ENCODE measurements around the gene TLR3.
"Not testable (repeated sequence)": the region's sequence is repeated elsewhere in the genome, so short reads cannot be mapped to it uniquely, and the experiment has no call there.

Gene TLR3

DNA sequence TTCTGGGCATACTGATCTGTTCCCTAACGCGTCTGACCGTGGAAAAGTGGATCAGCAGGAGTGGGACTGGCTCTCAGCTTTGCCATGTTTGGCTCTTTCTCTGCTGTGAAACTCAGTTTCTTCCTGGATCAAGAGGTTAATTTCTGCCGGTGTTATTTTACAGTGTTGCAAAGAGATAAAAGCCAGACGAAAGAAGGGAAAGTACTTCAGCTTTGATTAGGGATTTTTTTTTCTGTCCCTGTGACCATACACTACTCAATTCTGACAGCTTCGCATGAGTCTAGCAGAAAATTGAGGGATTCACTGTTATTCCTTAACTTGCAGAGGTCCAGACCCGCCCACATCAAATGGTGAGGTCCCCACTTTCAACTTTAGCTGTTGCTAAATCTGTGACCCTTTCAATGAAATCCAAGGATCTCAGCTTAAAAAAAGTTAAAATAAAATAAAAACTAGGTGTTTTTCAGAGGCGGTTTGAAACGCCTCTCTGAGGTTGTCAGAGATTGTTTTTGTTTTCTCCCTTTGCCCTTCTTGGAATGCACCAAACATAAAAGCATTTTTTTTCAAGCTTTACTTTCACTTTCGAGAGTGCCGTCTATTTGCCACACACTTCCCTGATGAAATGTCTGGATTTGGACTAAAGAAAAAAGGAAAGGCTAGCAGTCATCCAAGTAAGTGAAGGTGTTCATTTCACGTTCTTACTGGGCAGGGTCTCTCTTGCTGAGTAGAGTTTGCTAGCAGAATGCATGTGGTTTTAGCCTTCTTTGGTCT, at the start of gene TLR3:
Gene TLR3, plus strand, starts transcription at position 576 of the 768 bp plus-strand sequence. CDS start 7,464 bp downstream, outside the sequence.
- no peak for DNase-seq

DNA sequence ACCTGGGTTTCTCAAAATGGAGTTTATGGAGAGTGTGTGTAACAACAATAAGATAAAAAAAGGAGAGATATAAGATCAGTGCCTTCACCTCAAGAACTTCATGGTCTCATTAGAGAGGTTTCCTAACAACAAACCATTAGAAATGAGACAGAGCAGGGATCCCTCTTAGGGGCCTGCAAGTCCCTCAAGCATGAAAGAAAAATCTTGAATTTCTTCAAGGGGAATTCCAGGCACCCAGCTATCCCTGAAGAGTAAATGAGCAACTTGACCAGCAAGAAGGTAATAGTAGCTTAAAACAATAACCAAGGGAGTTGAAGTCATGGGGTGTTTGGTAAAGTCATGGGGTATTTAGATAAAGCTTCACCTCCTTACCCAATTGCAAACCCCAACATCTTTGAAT, 49.7 kb upstream of the TLR3 start:
- no peak for DNase-seq

- no peak for DNase-seq
These were observed 48.7 kb upstream of the TLR3 start for GRCh38 chr4:186020106-186020792.

DNA sequence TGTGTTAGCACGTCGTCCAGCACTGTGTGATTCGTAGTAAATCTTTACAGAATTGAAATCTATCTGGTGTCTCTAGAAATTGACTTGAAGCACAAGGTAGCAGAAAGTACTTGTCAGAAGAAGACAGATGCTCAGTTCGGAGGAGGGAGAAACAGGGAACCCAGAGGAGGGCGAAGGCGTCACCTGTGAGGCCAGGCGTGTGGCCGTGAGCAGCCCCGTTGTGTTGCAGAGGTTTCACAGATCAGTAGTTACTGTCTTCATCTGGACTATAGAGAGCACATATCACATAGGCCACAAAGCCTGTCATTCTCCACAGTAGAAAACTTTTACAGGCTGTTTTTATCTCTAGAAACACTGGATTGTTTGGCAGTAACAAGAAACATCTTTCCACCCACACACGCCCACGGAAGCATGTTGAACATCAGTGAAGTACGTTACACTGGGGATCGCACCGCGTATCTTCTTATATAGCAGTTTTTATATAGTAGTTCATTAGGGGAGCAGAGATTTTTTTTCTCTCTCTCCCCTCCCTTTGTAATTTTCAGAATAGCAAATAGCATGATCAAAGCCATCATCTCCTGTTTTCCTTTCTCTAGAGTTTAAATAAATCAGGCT, 48.1 kb upstream of the TLR3 start:
- DNase-seq, result no peak

DNA sequence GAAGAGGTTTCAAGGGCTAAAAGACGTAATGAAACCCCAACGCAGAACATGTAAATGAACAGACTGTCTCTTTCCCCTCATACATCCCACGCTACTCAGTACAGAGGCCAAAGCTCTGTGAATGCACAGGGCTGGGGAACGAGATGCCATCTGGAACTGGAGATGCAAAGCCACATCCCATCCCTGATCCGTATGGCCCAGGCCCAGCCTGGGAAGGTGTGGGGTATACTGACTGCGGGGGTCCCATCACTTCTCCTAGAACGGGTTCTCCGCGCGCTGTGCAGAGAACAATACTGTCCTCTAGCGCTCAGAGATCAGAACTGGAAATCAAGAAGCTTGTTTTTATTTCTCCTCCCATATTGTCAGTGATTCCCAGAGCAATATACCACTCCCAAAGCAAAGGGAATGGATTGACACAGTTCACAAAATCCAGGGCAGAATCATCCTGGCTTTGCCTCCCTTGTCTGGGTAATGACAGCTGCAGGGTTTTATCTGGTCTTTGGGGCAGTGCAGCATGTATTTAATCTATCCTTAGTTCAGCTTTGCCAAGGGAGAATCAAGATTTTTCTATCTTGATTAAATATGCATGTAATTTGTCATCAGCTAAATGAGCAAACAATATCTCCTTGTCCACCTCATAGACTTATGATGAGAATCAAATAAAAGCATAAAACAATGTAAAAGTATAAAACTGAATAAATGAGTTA, 47.3 kb upstream of the TLR3 start:
- DNase-seq, result peak; percentile 63

DNA sequence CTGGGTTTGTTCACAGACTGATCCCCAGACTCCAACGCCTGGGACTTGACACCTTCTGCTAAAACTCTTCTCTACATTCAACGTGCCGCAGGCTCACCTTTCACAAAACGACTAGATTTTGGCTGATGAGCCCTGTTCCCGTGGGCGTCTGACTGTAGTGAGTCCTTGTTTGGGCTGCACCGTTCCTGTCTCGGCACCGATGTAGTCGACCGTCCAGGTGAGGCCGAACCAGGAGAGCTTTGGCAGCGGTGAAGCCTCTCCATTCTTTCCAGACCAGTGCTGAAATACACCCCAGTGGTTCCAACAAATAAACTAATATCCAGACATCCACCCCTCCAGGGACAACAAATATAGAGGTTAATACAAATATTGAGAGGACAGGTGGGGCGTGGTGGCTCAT, 45.0 kb upstream of the TLR3 start:
- DNase-seq, result no peak

GRCh38 chr4:186024637-186025407, 44.1 kb upstream of the TLR3 start:
- DNase-seq, result no peak

- no peak for DNase-seq
These were observed 43.6 kb upstream of the TLR3 start for GRCh38 chr4:186025408-186025690.

DNA sequence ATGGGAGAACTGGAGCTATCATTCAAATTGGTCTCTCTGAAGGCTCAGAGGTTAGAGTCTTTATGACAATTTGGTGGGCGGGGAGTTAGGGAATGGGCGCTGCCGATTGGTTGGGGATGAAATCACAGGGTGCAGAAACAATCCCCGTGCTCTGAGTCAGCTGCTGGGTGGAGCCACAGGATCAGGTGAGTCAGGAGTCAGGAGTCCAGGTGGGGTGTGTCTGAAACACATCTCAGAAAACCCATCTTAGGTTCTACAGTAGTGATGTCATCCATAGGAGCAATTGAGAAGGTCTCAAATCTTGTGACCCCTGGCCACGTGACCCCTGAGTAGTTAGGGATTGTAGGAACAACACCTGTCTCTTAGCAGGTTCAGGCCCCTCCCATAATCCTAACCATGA, 41.6 kb upstream of the TLR3 start:
- DNase-seq, result no peak

DNA sequence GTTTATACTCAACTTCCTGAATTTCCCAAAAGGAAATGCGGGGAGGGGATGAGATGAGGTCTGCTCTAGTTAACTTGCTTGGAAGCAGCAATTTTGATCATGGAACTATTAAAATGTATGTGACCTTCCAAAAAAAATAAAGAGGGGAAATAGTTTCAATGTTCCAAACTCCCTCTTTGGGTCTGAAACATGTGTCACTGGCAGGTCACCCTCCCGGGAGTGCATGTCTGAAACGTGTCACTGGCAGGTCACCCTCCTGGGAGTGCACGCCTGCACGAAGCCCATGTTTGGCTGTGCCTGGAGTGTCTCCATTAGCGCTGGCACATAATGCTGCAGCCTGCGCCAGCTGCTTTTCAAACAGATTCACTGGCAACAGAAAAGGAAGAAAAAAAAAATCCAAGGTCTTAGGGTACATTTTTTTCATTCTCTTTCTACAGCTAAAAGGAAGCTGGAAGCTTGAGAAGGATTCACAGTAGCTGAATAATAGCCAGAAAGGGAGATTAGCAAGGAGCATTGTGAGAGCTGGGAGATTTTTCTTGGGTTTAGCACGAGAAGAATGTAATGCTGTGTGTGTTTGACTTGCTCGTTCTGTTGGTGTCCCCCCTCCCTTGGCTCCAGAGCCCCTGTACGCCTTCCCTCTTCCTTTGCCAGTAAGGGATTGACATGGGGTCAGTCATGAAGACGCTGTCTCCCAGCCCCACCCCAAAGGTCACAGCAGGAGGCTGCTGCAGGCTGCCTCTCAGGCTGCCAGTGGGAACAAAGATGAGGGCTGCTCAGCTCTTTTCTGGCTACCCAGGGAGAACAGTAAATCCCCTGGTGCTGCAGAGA, 39.2 kb upstream of the TLR3 start:
- DNase-seq, result no peak

GRCh38 chr4:186030399-186030775, 38.6 kb upstream of the TLR3 start:
- no peak for DNase-seq

GRCh38 chr4:186030795-186031194, 38.2 kb upstream of the TLR3 start:
- no peak for DNase-seq

DNA sequence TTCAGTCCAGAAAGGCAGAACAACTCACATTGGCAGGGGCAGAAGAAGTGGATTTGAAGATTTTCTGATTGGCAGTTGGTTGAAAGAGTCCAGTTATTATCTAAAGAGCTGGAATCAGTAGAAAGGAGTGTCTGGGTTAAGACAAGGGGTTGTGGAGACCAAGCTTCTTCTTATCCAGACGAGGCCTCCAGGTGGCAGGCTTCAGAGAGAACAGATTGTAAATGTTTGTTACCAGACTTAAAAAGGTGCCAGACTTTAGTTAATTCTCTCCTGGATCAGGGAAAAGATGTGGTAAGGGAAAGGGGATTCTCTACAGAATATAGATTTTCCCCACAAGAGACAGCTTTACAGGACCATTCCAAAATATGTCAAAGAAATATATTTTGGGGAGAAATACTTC, 36.7 kb upstream of the TLR3 start:
- no peak for DNase-seq

- no peak for DNase-seq
These were observed 35.9 kb upstream of the TLR3 start for GRCh38 chr4:186033027-186033426.

GRCh38 chr4:186034613-186035012, 34.3 kb upstream of the TLR3 start:
- not testable (repeated sequence) for DNase-seq

DNA sequence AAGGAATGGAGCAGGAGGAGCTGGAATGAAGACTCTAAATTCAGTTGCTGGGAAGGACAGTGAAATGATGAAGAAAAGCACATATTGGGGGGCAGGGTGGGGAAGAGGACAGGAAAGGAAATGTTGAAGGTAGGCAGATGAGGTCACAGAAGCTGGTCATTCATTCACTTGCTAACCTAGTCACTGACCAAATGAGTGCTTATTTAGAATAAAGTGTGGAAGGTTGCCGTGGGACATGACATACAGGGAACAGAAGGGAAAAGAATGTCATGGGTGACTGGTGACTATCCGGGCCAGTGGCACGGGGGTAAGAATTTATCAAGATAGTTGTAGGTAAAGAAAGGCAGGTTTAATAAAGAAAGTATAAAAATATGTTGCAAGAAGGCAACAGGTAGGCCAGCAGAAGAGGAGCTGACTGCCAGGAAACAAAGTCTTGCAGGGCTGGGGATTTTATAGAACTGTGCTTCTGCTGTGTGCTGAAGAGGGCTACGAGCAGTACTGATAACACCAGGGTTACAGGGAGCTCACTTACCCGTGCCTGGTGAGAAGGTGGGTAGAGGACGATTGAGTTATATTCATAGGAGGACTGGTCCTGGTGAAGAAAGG, 31.9 kb upstream of the TLR3 start:
- no peak for DNase-seq

- no peak for DNase-seq
These were observed 31.0 kb upstream of the TLR3 start for GRCh38 chr4:186037692-186038658.

GRCh38 chr4:186039697-186040096, 29.3 kb upstream of the TLR3 start:
- DNase-seq, result no peak

DNA sequence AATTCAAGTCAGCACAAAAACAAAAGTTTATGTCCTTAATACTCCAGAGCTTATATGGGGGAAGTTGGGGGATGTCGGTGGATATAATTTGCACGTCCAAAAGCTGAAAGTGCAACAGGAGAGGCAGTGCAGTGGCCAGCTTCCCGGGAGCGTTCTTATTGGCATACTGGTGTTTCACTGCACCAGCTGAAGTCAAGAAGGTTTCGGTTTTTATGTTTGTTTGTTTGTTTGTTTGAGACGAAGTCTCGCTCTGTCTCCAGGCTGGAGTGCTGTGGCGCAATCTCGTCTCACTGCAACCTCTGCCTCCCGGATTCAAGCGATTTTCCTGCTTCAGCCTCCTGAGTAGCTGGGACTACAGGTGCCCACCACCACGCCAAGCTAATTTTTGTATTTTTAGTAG, 28.6 kb upstream of the TLR3 start:
- DNase-seq, result no peak

GRCh38 chr4:186047501-186047900, 21.5 kb upstream of the TLR3 start:
- not testable (repeated sequence) for DNase-seq
